Right renal pelvis (tissue), 4 donors: ENCODE measurements around the gene CFAP99. TPM values are rescaled to one million over a fixed set of nuclear protein-coding genes. Genes with fewer than 3 reads are reported as not detected.
"Not testable (repeated sequence)": the region's sequence is repeated elsewhere in the genome, so short reads cannot be mapped to it uniquely, and the experiment has no call there.

Experiments
- DNase-seq, 4 donors: peaks; one replicate each; pipeline ENCODE4 v3.0.0-alpha.2; 2013; ENCODE audit warnings: low read depth in 4 of 4, low spot score in 3 of 4, missing footprints in 1 of 4
- polyA plus RNA-seq, 4 donors: library from polyadenylated mRNA; unstranded; fragments of 120-200 nt; gene quantifications; one replicate each; pipeline ENCODE4 v1.2.1, GENCODE V29; 2013; ENCODE audit not compliant: insufficient read length in 4 of 4

CFAP99 gene
- under 1 TPM; 0.50 to 0.76 (median 0.63) TPM for polyA plus RNA-seq

DNA sequence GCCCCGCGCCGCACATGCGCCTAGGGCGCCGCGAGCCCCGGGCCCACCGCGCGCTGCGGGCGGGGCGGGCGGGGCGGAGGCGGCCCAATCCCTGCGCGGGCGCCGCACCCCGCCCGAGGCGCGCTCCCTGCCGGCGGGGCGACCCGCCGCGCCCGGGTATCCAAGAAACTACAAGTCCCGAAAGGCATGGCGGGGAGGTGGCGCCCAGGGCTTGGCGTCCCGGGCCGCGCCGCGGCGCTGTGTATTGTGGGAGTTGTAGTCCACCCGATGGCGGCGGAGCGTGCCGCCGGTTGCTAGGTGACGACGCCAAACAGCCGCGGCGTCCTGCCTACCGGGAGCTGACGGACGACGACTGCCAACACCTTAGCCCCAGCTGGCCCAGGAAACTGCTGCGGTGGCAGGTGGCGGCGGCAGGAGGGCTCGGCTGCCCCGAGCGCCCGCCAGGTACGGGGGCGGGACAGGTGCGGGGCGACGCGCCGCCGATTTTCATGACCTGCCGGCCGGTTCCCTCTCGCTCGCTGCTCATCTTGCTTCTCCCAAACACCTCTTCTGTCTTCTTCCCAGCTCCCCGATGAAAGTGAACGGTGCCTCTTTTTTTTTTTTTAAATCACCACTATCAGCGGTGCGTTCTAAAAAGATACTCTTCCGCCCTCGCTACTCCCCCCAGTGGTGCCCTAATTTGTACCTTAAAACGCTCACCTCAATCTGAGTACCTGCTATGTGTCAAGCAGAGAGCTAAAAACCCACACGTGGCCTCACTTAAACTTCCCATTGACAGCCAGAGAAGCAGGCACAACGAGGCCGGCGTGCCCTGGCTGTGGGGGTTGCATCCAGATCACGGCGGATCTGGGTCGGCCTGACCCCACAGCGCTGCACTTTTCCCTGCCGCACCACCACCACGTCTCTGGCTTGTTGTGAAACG lies at the start of gene CFAP99:
Gene CFAP99, plus strand, starts transcription at position 306 of the 922 bp plus-strand sequence.
- peak; percentile 83 to 92 (median 86) for DNase-seq

GRCh38 chr4:2370597-2371320 lies 48.0 kb upstream of the CFAP99 start:
- DNase-seq, result no peak

GRCh38 chr4:2371765-2372487 lies 46.8 kb upstream of the CFAP99 start:
- no peak for DNase-seq

DNA sequence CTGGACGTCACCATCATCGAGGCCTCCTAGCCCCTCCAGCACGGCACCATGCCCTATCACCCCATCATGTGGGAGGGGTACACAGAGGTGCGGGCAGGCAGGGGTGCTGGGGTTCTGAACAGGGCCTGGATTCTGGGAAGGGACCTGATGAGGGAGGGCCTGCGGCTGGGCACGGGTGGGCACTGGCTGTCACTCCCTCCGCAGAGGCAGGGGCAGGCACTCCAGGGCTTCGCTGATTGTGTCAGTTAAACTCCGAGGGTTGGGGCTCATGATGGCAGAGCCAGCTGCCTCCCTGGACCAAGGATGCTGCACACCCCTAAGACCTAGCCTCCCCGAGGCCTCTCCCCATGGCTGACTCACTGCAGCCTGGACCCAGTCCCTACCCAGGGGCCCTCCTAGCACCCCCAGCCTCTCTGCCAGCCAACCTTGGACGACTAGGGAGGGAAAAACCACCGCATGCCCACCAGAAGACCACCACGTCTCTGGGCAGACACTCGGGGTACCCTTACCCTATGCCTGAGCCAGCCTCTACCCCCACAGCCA lies 46.2 kb upstream of the CFAP99 start:
- DNase-seq, result no peak

DNA sequence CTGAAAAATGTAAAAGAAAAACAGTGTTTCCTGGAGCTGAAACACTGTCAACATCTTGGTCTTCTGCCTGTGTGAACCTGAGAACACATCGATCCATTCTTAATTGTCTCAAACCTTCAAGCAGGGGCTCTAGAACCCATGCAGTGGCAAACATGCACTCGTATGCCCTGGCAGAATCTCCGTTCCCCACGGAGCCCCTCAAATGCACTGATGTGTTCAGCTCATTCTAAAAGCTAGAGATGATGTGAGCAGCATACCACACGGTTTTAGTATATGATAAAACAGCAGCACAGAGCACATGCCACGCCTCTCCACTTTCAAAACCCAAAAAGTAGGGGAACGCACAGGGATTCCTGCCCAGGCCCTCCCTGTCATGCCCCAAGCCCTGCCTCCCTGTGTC lies 45.2 kb upstream of the CFAP99 start:
- DNase-seq, result no peak

DNA sequence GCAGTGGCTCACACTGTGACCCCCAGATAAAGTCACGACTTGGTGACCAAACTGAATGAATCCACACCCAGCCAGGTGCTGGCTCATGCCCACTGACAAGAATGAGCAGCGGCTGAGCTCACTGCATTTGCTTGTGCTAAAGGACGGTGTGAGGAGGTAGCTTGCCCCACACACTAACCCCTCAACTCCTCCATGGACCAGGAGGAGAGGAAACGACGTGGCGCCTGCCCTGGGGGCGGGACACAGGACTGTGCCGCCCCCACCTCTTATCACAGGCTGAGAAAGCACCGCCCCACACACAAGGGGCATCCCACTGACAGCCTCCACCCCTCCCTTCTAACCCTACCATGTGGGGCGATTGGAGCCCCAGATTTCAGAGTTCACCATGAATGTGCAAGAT lies 43.3 kb upstream of the CFAP99 start:
- no peak for DNase-seq

GRCh38 chr4:2377241-2377640 lies 41.5 kb upstream of the CFAP99 start:
- DNase-seq, result no peak

DNA sequence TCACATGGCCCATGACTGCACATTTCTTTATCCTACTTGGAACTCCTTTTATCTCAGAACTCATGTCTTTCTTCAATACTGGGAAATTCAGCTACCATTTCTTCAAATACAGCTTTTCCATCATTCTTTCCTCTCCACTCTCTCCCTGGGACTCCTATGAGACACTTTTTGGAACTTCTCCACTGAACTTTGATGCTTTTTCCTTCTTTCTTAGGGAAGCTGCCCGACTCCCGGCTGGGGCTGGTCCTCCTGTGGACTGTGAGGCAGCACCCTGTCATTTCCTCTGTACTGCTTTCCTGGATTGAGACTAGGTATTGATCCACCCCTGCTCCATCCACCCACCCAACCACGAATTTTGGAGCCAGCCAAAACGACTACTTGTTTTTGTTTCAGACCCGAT lies 40.4 kb upstream of the CFAP99 start:
- DNase-seq, result no peak

DNA sequence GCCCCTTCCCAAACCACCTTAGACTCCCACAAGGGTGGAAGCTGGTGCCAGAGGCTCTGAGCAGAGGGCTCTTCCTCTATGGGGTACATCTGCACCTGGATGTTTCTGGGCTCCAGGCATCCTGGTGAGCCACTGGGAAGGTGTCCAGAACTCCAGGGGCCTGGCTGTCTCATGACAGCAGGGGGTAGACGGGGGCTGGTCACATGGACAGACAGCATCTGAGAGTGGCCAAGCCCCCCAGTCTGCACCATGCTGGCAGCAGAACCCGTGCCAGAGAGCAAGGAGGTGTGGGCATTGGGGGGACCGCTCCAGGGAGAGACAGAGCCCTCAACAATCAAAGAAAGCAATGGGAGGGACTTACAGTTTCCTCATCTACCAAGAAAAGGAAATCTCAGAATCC lies 39.9 kb upstream of the CFAP99 start:
- DNase-seq, result no peak

- not testable (repeated sequence) for DNase-seq
Observed at GRCh38 chr4:2380589-2380988, 38.2 kb upstream of the CFAP99 start.

DNA sequence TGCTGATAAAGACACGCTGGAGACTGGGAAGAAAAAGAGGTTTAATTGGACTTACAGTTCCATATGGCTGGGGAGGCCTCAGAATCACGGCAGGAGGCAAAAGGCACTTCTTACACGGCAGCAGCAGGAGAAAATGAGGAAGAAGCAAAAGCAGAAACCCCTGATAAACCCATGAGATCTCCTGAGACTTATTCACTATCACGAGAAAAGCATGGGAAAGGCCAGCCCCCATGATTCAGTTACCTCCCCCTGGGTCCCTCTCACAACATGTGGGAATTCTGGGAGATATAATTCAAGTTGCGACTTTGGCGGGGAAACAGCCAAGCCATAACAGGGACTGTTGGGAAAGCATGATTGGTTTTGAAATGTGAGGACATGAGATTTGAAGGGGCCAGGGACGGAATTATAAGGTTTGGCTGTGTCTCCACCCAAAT lies 36.0 kb upstream of the CFAP99 start:
- DNase-seq, result not testable (repeated sequence)

DNA sequence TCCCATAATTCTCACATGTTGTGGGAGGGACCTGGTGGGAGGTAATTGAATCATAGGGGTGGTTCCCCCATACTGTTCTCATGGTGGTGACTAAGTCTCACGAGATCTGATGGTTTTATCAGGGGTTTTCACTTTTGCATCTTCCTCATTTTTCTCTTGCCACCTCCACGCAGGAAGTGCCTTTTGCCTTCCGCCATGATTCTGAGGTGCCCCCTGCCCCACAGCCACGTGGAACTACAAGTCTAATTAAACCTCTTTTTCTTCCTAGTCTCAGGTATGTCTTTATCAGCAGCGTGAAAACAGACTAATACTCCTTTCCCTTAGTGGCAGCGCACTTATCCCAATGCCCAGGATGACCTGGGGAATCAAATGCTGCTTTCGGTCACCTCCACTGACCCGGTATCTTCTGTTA lies 35.5 kb upstream of the CFAP99 start:
- DNase-seq, result not testable (repeated sequence)

GRCh38 chr4:2383760-2384159 lies 35.0 kb upstream of the CFAP99 start:
- DNase-seq, result no peak

- no peak for DNase-seq
Observed at GRCh38 chr4:2384245-2384644, 34.5 kb upstream of the CFAP99 start.

- no peak for DNase-seq
Observed at GRCh38 chr4:2385516-2385915, 33.2 kb upstream of the CFAP99 start.

- DNase-seq, result no peak
Observed at GRCh38 chr4:2386717-2387116, 32.0 kb upstream of the CFAP99 start.

DNA sequence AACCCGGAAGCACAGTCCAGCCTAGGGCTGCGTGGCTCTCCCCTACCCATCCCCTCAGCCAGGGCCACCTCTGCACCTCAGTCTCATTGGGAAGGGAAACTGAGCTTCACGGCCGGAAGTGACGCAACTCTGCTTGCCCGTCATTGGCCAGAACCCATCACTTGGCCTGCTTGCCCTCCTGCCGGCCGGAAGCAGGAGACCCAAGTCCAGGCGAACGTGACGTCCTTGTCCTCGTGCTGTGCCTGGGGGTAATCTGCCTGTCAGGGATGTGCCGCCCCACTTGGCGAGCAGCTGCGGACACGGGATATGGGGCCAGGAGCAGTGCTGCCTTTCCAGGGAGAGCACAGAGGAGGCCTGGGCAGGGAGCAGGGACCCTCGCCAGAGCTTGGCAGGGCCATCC lies 31.5 kb upstream of the CFAP99 start:
- no peak for DNase-seq

- DNase-seq, result no peak
Observed at GRCh38 chr4:2387829-2388228, 30.9 kb upstream of the CFAP99 start.

GRCh38 chr4:2388429-2389182 lies 30.1 kb upstream of the CFAP99 start:
- no peak for DNase-seq

DNA sequence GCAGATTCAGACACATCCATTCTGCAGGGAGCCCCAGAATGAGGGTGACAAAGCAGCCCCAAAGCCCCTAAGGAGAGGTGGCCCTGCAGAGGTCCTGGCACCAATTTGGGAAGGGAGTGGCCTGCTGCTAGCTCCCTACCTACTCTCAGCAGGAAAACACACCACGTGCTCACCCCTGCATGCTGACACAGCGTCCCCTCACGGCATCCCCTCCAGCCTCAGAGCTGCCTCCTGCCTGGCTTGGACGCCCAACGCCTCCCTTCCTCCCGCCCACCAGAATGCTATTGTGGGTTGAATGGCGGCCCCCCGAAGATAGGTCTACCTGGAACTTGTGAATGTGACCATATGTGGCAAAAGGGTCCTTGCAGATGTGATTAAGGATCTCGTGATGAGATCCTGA lies 29.1 kb upstream of the CFAP99 start:
- no peak for DNase-seq
